HG02852 (cell line): ENCODE data around the gene HSPH1.

Source experiments
- ATAC-seq: cut with Tn5 transposase; IDR thresholded peaks from one replicate; pipeline ENCODE4 v1.9.1; 2021; ENCODE audit warnings: mild to moderate bottlenecking, moderate library complexity; ENCODE audit not compliant: unreplicated experiment

Gene HSPH1

DNA sequence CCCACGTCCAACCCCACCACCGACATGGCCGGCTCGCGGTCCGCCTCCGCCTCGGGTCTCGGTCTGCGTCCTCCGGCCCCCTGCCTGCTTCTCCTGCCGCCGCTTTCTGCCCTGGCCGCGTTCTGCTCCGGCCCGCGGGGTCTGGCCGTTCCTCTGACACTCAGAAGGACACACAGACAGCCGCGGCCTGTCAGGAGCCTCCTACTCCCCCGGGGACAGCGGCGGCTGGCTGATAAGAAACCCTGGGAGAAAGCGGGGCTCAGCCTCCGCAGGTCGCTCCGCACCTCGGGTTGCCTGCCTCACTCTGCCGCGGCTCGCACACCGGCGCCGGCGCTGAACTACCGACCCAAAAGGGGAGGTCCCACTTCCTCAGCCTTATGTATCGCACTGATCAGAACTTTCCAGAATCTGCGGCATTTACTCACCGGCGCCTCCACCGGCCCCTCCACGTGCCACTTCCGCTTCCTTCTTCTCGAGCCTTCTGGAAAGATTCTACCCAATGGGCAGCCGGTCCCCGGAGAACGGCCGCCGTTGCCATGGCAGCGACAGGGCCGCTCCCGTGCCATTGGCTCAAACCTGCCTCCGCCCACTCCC, at the start of gene HSPH1:
Gene HSPH1 (minus strand): TSS at position 348 of the 594 bp plus-strand sequence. CDS start 322 bp downstream, at position 26.
- peak; percentile 85 for ATAC-seq

GRCh38 chr13:31209841-31210210, 48.1 kb upstream of the HSPH1 start:
- no peak for ATAC-seq

GRCh38 chr13:31209172-31209840, 47.6 kb upstream of the HSPH1 start:
- no peak for ATAC-seq

DNA sequence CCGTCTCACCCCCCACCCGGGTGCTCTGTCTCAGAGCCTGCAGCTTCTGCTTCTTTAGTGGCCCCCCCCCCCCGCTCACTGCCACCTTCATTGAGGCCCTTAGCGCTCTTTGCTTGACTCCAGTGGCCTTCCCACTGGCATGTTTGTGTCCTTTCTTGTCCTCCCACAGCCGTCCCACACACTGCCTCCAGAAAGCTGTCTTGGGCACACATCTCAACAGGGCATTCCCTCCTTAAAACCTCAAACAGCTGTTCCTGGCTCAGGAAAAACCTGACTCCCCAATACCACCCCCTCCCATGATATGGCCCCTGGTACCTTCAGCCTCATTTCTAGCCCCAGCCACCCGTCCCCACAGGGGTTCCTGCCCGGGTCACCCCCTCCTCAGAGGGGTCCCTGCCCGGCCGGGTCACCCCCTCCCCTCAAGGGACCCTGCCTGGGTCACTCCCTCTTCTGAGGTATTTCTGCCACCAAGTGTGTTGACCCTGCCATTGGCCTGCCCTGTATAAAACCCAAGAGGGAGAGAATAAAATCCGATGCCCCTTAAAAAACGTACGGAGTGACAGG, 46.9 kb upstream of the HSPH1 start:
- no peak for ATAC-seq

DNA sequence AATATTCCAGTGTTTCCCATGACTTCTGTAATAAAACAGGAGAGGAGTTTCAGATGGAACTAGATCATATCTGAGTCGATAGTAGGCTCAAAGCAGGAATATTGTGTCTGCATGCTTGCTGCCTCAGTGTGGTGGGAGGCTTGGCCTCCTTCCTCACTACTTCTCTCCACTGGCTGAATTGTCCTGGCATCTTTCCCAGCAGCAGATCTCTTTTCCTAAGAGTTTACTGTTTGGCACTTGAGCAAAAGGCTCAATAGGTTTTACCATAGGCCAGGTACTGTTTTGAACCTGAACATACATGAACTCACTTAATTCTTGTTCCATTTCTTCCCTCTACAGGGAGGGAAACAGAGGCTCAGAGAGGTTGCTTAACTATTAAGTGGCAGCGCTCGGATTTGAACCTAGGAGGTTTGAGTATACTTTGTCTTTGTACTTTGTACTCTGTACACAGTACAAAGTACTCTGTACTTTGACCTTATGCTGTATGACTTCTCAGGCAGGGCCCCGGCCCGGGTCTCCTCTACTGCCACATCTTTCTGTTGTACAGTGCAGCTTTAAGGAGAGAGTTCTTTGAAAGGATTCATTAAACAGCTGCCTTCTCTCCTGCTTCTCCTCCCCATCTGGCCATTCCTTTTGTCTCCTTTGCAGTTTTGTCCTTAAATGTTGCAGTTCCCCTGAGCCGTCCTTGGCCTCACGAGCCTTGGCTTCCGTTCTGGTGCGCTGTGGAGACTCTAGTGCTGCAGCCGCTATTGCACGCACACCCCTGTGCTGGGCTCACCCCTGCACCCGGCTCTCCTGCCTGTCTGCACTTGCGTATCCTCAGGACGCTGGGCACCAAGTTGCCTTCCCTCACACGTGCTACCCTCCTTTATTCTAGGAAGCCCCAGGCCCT, 46.2 kb upstream of the HSPH1 start:
- ATAC-seq = no peak

DNA sequence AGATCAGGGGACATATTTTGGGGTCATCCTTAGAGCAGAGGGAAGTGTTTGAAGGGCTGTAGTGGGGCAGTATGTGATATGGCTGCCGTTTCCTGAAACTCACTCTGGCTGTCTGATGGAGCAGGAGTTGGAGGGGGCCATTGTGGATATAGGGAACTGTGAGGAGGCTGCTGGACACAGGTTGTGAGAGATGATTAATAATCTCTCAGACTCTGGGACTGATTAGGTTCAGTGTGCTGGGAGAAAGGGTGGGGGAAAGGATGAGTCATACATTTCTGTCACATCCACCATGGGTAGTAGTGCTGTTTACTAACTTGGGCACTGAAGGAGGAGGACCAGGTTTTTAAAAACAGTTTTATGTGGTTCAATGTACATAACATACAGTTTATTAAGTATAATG, 42.9 kb upstream of the HSPH1 start:
- ATAC-seq = no peak

DNA sequence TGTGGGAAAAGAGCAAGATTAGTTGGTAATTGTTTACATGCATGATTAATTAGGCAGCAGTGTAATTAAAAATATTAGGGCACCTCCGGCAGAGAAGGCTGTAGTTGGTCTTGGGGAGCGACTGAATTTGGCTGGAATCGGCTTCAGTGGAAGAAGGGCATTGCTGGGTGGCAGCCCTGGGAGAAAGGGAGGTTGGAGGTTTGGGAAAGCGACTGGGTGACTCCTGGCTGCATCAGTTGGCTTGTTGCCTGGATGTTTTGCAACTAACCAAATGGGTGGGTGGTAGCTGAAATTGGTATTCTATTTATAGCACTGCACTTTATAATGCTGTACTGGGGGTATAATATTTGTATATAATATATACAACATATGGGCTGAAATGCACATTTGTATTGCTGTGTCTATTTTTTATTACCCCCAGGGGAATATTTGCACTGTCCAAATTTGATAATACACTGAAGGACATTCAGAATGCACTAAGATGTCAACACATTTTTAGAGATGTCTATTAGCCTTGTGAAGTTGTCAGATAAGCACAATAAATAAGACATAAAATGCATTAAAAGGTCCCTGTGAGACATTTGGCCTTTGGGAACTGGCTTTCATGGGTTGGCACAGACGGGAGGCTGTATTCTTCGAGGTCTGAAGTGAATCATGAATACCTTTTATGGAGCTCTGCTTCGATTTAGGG, 39.8 kb upstream of the HSPH1 start:
- ATAC-seq = no peak

- ATAC-seq = peak; percentile 11
These were observed 38.9 kb upstream of the HSPH1 start for GRCh38 chr13:31200637-31200971.

- peak; percentile 89 for ATAC-seq
These were observed 38.3 kb upstream of the HSPH1 start, which contains the start of gene B3GLCT for GRCh38 chr13:31199849-31200636. TSS of gene B3GLCT (plus strand) at chr13:31199975. CDS start at chr13:31200085, 110 bp downstream.

DNA sequence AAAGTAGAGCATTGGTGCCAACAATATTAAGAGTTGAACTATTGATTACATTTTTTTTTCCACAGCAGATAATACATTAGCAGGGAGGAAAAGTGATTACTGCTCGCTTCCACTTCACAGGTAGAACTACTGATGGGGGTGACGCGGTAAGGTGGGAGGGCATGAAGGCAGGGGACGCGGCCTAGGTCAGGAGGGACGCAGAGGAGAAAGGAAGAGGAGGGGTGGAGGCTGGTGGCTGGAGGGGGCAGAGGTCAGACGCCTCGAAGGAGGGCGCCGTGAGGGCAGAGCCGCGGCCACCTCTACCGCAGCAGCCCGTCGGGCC, 37.8 kb upstream of the HSPH1 start:
- ATAC-seq = peak; percentile 11

GRCh38 chr13:31198519-31198918, 36.8 kb upstream of the HSPH1 start:
- no peak for ATAC-seq

DNA sequence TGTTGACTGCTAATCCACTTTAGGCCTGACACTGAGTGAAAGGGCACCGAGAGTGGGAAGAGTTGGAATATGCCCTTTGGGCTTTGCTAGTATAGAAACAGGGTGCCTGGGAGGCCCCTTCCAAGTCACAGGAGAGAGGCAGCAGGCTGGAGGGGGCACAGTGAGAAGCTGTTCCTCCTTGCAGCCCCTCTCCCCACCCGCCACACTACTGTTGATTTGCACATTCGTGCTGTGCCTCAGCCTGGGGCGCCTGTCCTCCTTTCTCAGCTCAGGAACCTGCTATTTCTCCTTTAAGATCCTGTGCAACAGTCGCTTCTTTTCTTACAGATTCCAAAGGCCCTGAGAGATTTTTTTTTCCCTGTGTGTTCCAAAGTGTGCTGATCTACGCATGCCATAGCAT, 35.3 kb upstream of the HSPH1 start:
- ATAC-seq = no peak

DNA sequence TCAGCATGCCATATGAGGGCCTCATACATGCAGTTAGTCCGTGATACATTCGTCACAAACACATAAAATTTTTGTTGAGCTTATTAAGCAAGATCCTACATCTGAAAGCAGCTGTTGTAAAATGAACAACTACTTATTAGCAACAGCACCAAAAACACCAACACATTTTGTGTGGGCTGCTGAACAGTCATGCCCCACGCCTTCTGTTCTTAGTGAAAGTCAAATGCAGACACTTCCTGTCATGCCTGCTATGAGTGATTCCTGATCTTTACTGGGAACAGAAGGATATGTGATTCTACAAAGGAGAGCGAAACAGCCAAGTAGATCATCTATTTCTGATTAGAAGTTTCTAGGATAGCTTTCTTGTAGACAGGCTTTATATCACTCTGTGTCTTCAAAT, 33.9 kb upstream of the HSPH1 start:
- no peak for ATAC-seq

- no peak for ATAC-seq
These were observed 30.6 kb upstream of the HSPH1 start for GRCh38 chr13:31192306-31192705.

- ATAC-seq = no peak
These were observed 30.0 kb upstream of the HSPH1 start for GRCh38 chr13:31191748-31192147.

DNA sequence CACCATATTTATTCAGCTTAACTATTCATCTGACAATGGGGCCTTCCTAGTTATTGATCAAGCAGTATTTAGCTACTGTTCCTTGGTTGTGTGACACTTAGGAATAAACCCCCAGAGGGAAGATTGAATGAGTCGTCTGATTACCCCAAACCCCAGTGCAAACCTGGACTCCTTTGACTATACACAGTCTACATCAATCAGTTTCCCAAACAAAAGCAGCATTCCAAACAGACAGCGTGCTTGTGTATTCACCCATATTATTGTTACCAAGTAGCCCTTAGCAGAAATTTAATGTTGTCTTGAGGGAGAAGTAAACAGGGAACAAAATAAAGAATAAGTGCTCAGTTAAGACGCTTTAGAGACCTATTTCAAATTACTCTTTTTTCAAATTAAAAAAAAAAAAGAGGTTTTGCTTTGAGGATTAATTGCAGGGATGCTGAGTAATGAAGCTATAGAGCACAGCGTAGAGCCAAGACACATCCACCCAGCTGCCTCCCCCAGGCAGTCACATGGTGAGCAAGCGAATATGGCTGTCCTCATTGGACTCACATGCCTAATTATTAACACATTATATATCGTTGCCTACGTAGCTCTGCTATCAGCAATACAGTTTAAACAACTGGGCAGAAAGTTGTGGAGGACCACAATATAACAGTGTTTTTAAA, 23.4 kb upstream of the HSPH1 start:
- ATAC-seq = no peak

GRCh38 chr13:31184451-31184850, 22.7 kb upstream of the HSPH1 start:
- no peak for ATAC-seq

GRCh38 chr13:31182987-31183386, 21.3 kb upstream of the HSPH1 start:
- no peak for ATAC-seq

DNA sequence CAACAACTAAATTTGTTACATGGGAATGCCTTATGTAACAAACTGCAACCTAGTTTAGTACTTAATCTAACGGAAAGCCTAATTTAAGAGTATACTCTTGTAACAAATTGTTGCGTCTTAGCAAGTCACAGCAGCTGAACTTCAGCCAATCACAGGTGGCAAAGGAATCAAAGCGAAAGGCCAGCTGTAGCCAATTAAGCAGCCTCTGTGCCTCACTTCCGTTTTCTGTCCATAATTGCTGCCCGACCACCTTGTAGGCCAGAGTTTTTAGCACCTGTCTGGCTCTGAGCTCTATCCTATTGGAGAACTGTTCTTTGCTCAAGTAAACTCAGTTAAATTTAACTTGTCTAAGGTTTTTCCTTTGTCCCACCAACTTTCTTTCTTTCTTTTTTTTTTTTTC, 18.1 kb upstream of the HSPH1 start:
- ATAC-seq = no peak

DNA sequence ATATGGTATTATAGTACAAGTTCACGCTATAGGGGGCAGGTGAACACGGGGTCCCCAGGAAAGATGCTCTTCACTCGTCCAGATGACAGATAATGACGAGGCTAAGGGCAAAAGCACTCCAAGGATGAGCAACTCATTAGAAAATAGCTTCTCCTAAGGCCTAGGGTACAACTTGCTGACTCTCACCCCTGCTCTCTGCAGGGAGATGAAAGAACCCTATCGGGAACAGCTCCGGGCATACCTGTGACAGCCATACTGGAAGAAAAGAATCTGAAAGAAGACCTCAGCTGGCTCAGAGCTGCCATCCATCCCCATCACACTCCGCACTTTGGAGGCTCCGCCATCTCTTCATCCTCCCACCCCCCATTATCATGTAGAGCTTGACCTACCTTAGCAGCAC, 17.5 kb upstream of the HSPH1 start:
- no peak for ATAC-seq
